Spleen (tissue), 11 donors: ENCODE data around the gene ORMDL3. TPM values are rescaled to one million over a fixed set of nuclear protein-coding genes. Genes with fewer than 3 reads are reported as not detected.

Source experiments
- DNase-seq: peaks from one replicate; pipeline ENCODE4 v3.0.0-alpha.2; 2020
- H3K27ac ChIP-seq, 8 donors: fragments of 200-600 bp; sonication (generic) in 7 of 8; 1 replicate in 4 of 8; 2 replicates in 4 of 8; pipeline versions ENCODE4 v1.5.0 to v1.8.0; 2016 to 2021; ENCODE audit warnings: inconsistent platforms in 4 of 8, mild to moderate bottlenecking in 4 of 8, moderate library complexity in 1 of 8
- H3K27me3 ChIP-seq, 7 donors: fragments of 200-600 bp; sonication (generic) in 6 of 7; replicated peaks in 1 of 7; 1 replicate in 4 of 7; 2 replicates in 3 of 7; pipeline versions ENCODE4 v1.5.0 to v1.8.0; 2016 to 2021; ENCODE audit warnings: inconsistent platforms in 3 of 7, mild to moderate bottlenecking in 1 of 7
- H3K36me3 ChIP-seq, 6 donors: fragments of 200-600 bp; sonication (generic) in 5 of 6; 1 replicate in 4 of 6; 2 replicates in 2 of 6; pipeline versions ENCODE4 v1.5.0 to v1.8.0; 2016 to 2021; ENCODE audit warnings: inconsistent platforms in 2 of 6
- H3K4me1 ChIP-seq, 6 donors: fragments of 200-600 bp; sonication (generic) in 5 of 6; 1 replicate in 3 of 6; 2 replicates in 3 of 6; pipeline versions ENCODE4 v1.5.0 to v1.8.0; 2016 to 2021; ENCODE audit warnings: inconsistent platforms in 3 of 6
- H3K4me3 ChIP-seq, 8 donors: fragments of 200-600 bp; sonication (generic) in 7 of 8; 1 replicate in 4 of 8; 2 replicates in 4 of 8; pipeline versions ENCODE4 v1.5.0 to v1.8.0; 2016 to 2021; ENCODE audit warnings: inconsistent platforms in 4 of 8, mild to moderate bottlenecking in 4 of 8, moderate library complexity in 2 of 8
- H3K9me3 ChIP-seq, 8 donors: fragments of 200-600 bp; sonication (generic) in 7 of 8; 1 replicate in 4 of 8; 2 replicates in 4 of 8; pipeline versions ENCODE4 v1.5.0 to v1.8.0; 2016 to 2021; ENCODE audit warnings: inconsistent platforms in 4 of 8
- CTCF ChIP-seq, 11 experiments: fragments of 200-600 bp in 7 of 11; fragments of 450-650 bp in 4 of 11; sonication (generic) in 4 of 11; IDR thresholded peaks in 8 of 11; conservative IDR thresholded peaks in 3 of 11; 1 replicate in 7 of 11; 2 replicates in 4 of 11; pipeline versions ENCODE4 v1.4.0 to v1.8.0; 2016 to 2021; ENCODE audit warnings: antibody characterized with exemption in 11 of 11, inconsistent platforms in 4 of 11, mild to moderate bottlenecking in 1 of 11
- POLR2A ChIP-seq, 3 donors: fragments of 450-650 bp; IDR thresholded peaks; one replicate each; pipeline ENCODE4 v1.5.1; 2017; ENCODE audit warnings: antibody characterized with exemption in 3 of 3, mild to moderate bottlenecking in 1 of 3
- POLR2AphosphoS5 ChIP-seq, 3 donors: sonication (generic); formaldehyde crosslinking; IDR thresholded peaks; one replicate each; pipeline ENCODE4 v1.5.1; 2017; ENCODE audit warnings: antibody characterized with exemption in 3 of 3
- WGBS, 5 donors: extraction: QIAGEN DNeasy Blood & Tissue Kit in 3 of 5; methylation state at CpG; one replicate each; pipeline versions ENCODE4 v1.1.5 to v1.1.7; 2013 to 2018; 5-methylcytosine and 5-hydroxymethylcytosine counted together
- intact Hi-C: fragments of 100-400 bp; cut with DNase I; formaldehyde crosslinking; loops from one replicate; pipeline ENCODE4 v1.15.0; 2023; ENCODE audit warnings: low total_unique reads
- polyA plus RNA-seq, 3 donors: library from polyadenylated mRNA; stranded (reverse); fragments of 200-250 nt; gene quantifications; one replicate each; pipeline ENCODE4 v1.2.1, GENCODE V29; 2013
- total RNA-seq, 7 donors: library from RNA; depleted of rRNA in 3 of 7; stranded (reverse); fragments of >200 nt in 3 of 7; fragmentation: NEBNext Ultra II Directional in 4 of 7; extraction: Animal tissue kit (Norgen Biotek cat#: 25700) in 4 of 7; gene quantifications; one replicate each; pipeline versions ENCODE4 v1.1.0 to v1.2.1, GENCODE V29; 2016 to 2021
- donor health status: healthy with polysubstance abuse.
- donor health status: DM: no; HTN: no; CAD: no; lungs with moderate emphysema.
- donor health status: DM: no; HTN: no; CAD: no.
- donor health status: Bipolar disorder and iron deficiency.
- donor health status: healthy.
- donor health status: DM: no; HTN: no; CAD: no.
- donor health status: DM: yes; HTN: yes; CAD: no.

The ORMDL3 gene
- total and polyA plus RNA-seq, 10 donors: 34.7 to 77.6 (median 51.7) TPM

- DNase-seq: no peak
- H3K27me3 ChIP-seq: no peaks in the 10 kb centered on the region
- H3K4me1 ChIP-seq: peaks cover 0 to 30% (median 19%) of the 10 kb centered on the region in 6 donors
- intact Hi-C loops: no loop called here
- no peaks in the 10 kb centered on the region for H3K9me3 ChIP-seq
- H3K36me3 ChIP-seq: no peaks in the 10 kb centered on the region
- TF ChIP-seq POLR2A (IDR thresholded peaks at IDR 0.05) (no peak), POLR2AphosphoS5 (IDR thresholded peaks at IDR 0.05) (no peak), CTCF (IDR thresholded peaks at IDR 0.05 in 8 of 11, conservative IDR thresholded peaks at IDR 0.05 in 3 of 11) (no peak)
- no peak overlapping the region for H3K4me3 ChIP-seq
- H3K27ac ChIP-seq: peak overlapping the region in 1 of 8 donors; percentile 14
- 67 to 76% (median 73%) methylated on average over 3 to 4 of the region's 4 CpGs for WGBS, 5 donors
Observed at GRCh38 chr17:39954876-39955275, 27.5 kb upstream of the ORMDL3 start.

GRCh38 chr17:39953471-39953888 is 26.1 kb upstream of the ORMDL3 start:
- no peaks in the 10 kb centered on the region for H3K9me3 ChIP-seq
- no peak for DNase-seq
- H3K4me3 ChIP-seq: peak overlapping the region; percentile 10 to 72 (median 37)
- intact Hi-C loops: no loop called here
- H3K36me3 ChIP-seq: no peaks in the 10 kb centered on the region
- 37 to 58% (median 45%) methylated on average over 5 to 9 of the region's 9 CpGs for WGBS, 5 donors
- no peaks in the 10 kb centered on the region for H3K27me3 ChIP-seq
- peaks cover 0 to 23% (median 12%) of the 10 kb centered on the region in 6 donors for H3K4me1 ChIP-seq
- TF ChIP-seq CTCF (IDR thresholded peaks at IDR 0.05 in 8 of 11, conservative IDR thresholded peaks at IDR 0.05 in 3 of 11): no peak
- TF ChIP-seq POLR2AphosphoS5 (IDR thresholded peaks at IDR 0.05): no peak
- H3K27ac ChIP-seq: peak overlapping the region in 7 of 8 donors; percentile 48 to 88 (median 78)

- peak; percentile 99 for DNase-seq
- H3K36me3 ChIP-seq: no peaks in the 10 kb centered on the region
- peak overlapping the region in 7 of 8 donors; percentile 48 to 88 (median 78) for H3K27ac ChIP-seq
- no peaks in the 10 kb centered on the region for H3K27me3 ChIP-seq
- intact Hi-C loops: no loop called here
- WGBS, 5 donors: 0 to 2% (median 1%) methylated on average over 27 to 54 of the region's 55 CpGs
- H3K4me3 ChIP-seq: peak overlapping the region; percentile 10 to 72 (median 37)
- H3K4me1 ChIP-seq: peaks cover 0 to 26% (median 12%) of the 10 kb centered on the region in 6 donors
- H3K9me3 ChIP-seq: no peaks in the 10 kb centered on the region
- TF ChIP-seq POLR2AphosphoS5 (IDR thresholded peaks at IDR 0.05) (peak; percentile 52 to 67 (median 60)), CTCF (IDR thresholded peaks at IDR 0.05 in 8 of 11, conservative IDR thresholded peaks at IDR 0.05 in 3 of 11) (no peak), POLR2A (IDR thresholded peaks at IDR 0.05) (no peak)
Observed at GRCh38 chr17:39952680-39953470, 25.5 kb upstream of the ORMDL3 start.

GRCh38 chr17:39951924-39952679 is 24.7 kb upstream of the ORMDL3 start:
- H3K4me3 ChIP-seq: peak overlapping the region in 7 of 8 donors; percentile 22 to 68 (median 38)
- peak overlapping the region in 5 of 8 donors; percentile 39 to 83 (median 60) for H3K27ac ChIP-seq
- peaks cover 0 to 26% (median 12%) of the 10 kb centered on the region in 6 donors for H3K4me1 ChIP-seq
- H3K36me3 ChIP-seq: no peaks in the 10 kb centered on the region
- no peak for TF ChIP-seq POLR2AphosphoS5 (IDR thresholded peaks at IDR 0.05)
- no peak for TF ChIP-seq CTCF (IDR thresholded peaks at IDR 0.05 in 8 of 11, conservative IDR thresholded peaks at IDR 0.05 in 3 of 11)
- no peak for TF ChIP-seq POLR2A (IDR thresholded peaks at IDR 0.05)
- H3K27me3 ChIP-seq: no peaks in the 10 kb centered on the region
- intact Hi-C loops: no loop called here
- H3K9me3 ChIP-seq: no peaks in the 10 kb centered on the region
- peak; percentile 87 for DNase-seq
- 62 to 67% (median 64%) methylated on average over 21 to 22 of the region's 22 CpGs for WGBS, 5 donors
